ENCODE measurements around the gene GRIK4.

GRIK4 gene

DNA sequence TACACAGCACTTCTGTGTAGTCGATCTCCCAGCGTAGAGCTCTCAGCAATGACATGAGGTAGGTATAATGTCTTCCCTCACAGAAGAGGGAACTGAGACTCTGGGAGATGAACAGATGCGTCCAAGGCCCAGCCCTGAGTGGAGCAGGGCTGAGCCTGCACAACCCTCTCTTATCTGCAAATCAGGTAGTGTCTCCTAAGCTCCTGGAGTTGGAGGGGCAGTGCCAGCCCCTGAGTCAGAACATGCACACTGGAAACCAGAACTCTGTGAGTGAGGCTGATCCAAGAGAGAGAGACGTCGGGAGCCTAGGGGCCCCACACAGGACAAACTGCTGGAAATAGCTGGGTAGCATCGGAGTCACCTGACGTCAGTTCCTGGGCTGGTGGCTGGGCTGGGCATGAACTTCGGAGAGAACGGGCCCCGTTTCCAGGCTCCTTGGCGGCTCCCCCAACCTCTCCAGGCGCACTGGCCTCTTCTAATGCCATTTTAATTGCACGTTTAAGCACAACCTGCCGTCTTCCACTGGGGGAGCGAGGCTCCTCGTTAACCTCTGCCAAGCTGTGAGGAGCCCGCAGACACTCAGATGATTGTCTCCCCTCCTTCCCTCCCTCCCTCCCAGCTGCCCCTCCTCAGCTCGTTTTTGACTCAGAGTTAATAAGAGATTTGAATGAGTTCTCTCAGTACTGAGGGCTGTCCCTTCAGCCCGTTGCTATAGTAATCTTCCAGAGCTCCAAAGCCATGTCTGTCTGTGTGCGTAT is 321.1 kb downstream of the GRIK4 start:
- H3K9me3 ChIP-seq (ENCODE audit: low read length) = no peaks in the 10 kb centered on the region
- H3K27ac ChIP-seq (ENCODE audit: low read depth, low read length) = no peak overlapping the region
- H3K4me3 ChIP-seq (ENCODE audit: low read depth in 1 of 2, low read length in 2 of 2) = no peak overlapping the region
- H3K4me1 ChIP-seq (ENCODE audit: insufficient read depth, low read length) = no peaks in the 10 kb centered on the region
- peaks cover 0 to 3% of the 10 kb centered on the region in 2 donors for H3K27me3 ChIP-seq (ENCODE audit: control insufficient read depth in 1 of 2, insufficient read depth in 2 of 2, low read length in 2 of 2)
- H3K36me3 ChIP-seq (ENCODE audit: insufficient read depth, low read length) = no peaks in the 10 kb centered on the region
- H3K9ac ChIP-seq (ENCODE audit: low read length) = no peak overlapping the region

DNA sequence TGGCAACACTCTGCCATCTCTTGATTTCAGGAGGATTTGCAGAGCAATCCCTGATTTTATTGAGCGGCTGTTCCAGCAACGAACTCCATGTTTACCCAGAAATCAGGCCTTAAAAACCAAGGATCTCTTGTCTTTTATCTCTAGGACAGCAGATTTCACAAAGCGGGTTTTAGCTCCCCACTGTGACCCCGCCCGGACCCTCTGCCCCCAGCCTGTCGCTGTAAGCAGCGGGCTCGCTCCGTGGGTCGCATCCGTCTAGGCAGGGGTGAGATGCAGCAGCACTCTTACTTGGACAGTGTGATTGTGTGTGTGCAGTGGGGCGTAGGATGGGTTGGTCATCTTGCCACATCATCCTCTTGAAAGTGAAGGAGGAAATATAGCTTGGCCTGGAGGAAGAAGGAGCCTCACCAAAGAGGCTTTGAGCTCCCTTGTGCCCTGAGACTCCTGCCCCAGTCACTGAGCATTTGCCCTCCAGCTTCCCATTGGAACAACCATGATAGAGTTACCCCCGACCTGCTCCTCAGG is 323.2 kb downstream of the GRIK4 start:
- Histone ChIP-seq H3K9me3 (ENCODE audit: low read length) (no peaks in the 10 kb centered on the region), H3K27me3 (ENCODE audit: control insufficient read depth in 1 of 2, insufficient read depth in 2 of 2, low read length in 2 of 2) (no peaks in the 10 kb centered on the region), H3K27ac (ENCODE audit: low read depth, low read length) (no peak overlapping the region), H3K4me1 (ENCODE audit: insufficient read depth, low read length) (no peaks in the 10 kb centered on the region), H3K4me3 (ENCODE audit: low read depth in 1 of 2, low read length in 2 of 2) (no peak overlapping the region), H3K36me3 (ENCODE audit: insufficient read depth, low read length) (no peaks in the 10 kb centered on the region), H3K9ac (ENCODE audit: low read length) (no peak overlapping the region)

- H3K27me3 ChIP-seq (ENCODE audit: control insufficient read depth in 1 of 2, insufficient read depth in 2 of 2, low read length in 2 of 2) = no peaks in the 10 kb centered on the region
- no peaks in the 10 kb centered on the region for H3K9me3 ChIP-seq (ENCODE audit: low read length)
- H3K4me3 ChIP-seq (ENCODE audit: low read depth in 1 of 2, low read length in 2 of 2) = no peak overlapping the region
- no peaks in the 10 kb centered on the region for H3K36me3 ChIP-seq (ENCODE audit: insufficient read depth, low read length)
- H3K27ac ChIP-seq (ENCODE audit: low read depth, low read length) = no peak overlapping the region
- no peak overlapping the region for H3K9ac ChIP-seq (ENCODE audit: low read length)
- H3K4me1 ChIP-seq (ENCODE audit: insufficient read depth, low read length) = no peaks in the 10 kb centered on the region
These were observed 324.2 kb downstream of the GRIK4 start for GRCh38 chr11:120835601-120836228.

DNA sequence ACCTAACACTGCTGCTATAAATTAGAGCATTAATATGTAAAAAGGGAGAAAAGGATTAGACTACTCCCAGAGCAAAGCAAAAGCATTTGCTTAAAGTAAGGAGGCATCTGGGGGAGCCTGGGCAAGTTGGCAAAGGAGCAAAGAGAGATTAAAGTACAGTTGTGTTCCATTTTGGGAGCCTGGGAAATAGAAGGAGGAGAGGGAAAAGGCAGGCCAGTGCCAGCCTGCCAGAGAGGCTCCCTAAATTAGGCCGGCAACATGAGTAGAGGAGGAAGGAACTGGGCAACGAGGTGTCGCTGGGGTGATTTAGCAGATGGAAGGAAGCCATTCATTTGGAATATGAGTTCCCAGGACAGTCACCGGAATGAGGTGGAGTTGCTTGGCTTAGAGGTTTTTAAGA is 326.1 kb downstream of the GRIK4 start:
- no peaks in the 10 kb centered on the region for H3K27me3 ChIP-seq (ENCODE audit: control insufficient read depth in 1 of 2, insufficient read depth in 2 of 2, low read length in 2 of 2)
- H3K27ac ChIP-seq (ENCODE audit: low read depth, low read length) = no peak overlapping the region
- H3K4me1 ChIP-seq (ENCODE audit: insufficient read depth, low read length) = no peaks in the 10 kb centered on the region
- no peak overlapping the region for H3K4me3 ChIP-seq (ENCODE audit: low read depth in 1 of 2, low read length in 2 of 2)
- H3K36me3 ChIP-seq (ENCODE audit: insufficient read depth, low read length) = no peaks in the 10 kb centered on the region
- no peaks in the 10 kb centered on the region for H3K9me3 ChIP-seq (ENCODE audit: low read length)
- no peak overlapping the region for H3K9ac ChIP-seq (ENCODE audit: low read length)

DNA sequence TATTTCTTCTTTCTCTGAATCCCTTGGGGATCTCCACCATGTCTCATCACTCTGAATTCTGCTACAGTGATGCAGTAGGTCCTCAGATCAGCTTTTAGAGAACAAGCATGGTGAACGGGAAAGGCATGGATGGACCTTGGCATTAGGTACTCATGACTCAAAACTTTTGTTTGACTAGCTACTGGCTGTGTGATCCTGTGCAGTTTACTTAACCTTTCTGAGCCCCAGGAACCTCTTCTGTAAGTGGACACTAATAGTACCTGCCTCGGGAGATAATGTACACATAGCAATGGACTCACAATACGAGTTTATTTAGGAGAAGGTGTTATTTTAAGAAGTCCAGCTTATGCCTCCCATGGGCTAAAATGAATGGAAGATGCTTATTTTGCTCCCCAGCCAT is 327.7 kb downstream of the GRIK4 start:
- Histone ChIP-seq H3K36me3 (ENCODE audit: insufficient read depth, low read length) (no peaks in the 10 kb centered on the region), H3K27me3 (ENCODE audit: control insufficient read depth in 1 of 2, insufficient read depth in 2 of 2, low read length in 2 of 2) (no peaks in the 10 kb centered on the region)

GRCh38 chr11:120839846-120840402 is 328.4 kb downstream of the GRIK4 start:
- Histone ChIP-seq H3K27me3 (ENCODE audit: control insufficient read depth in 1 of 2, insufficient read depth in 2 of 2, low read length in 2 of 2) (no peaks in the 10 kb centered on the region), H3K9me3 (ENCODE audit: low read length) (no peaks in the 10 kb centered on the region), H3K4me1 (ENCODE audit: insufficient read depth, low read length) (no peaks in the 10 kb centered on the region), H3K27ac (ENCODE audit: low read depth, low read length) (no peak overlapping the region), H3K36me3 (ENCODE audit: insufficient read depth, low read length) (no peaks in the 10 kb centered on the region), H3K4me3 (ENCODE audit: low read depth in 1 of 2, low read length in 2 of 2) (no peak overlapping the region), H3K9ac (ENCODE audit: low read length) (no peak overlapping the region)

More for the DNA sequence above, 327.7 kb downstream of the GRIK4 start:
- Histone ChIP-seq H3K9me3 (ENCODE audit: low read length) (no peaks in the 10 kb centered on the region), H3K4me3 (ENCODE audit: low read depth in 1 of 2, low read length in 2 of 2) (no peak overlapping the region), H3K27ac (ENCODE audit: low read depth, low read length) (no peak overlapping the region), H3K4me1 (ENCODE audit: insufficient read depth, low read length) (no peaks in the 10 kb centered on the region), H3K9ac (ENCODE audit: low read length) (no peak overlapping the region)

GRCh38 chr11:120840661-120841060 is 329.1 kb downstream of the GRIK4 start:
- Histone ChIP-seq H3K27ac (ENCODE audit: low read depth, low read length) (no peak overlapping the region), H3K27me3 (ENCODE audit: control insufficient read depth in 1 of 2, insufficient read depth in 2 of 2, low read length in 2 of 2) (no peaks in the 10 kb centered on the region), H3K36me3 (ENCODE audit: insufficient read depth, low read length) (no peaks in the 10 kb centered on the region), H3K9me3 (ENCODE audit: low read length) (no peaks in the 10 kb centered on the region), H3K4me1 (ENCODE audit: insufficient read depth, low read length) (no peaks in the 10 kb centered on the region), H3K4me3 (ENCODE audit: low read depth in 1 of 2, low read length in 2 of 2) (no peak overlapping the region), H3K9ac (ENCODE audit: low read length) (no peak overlapping the region)

DNA sequence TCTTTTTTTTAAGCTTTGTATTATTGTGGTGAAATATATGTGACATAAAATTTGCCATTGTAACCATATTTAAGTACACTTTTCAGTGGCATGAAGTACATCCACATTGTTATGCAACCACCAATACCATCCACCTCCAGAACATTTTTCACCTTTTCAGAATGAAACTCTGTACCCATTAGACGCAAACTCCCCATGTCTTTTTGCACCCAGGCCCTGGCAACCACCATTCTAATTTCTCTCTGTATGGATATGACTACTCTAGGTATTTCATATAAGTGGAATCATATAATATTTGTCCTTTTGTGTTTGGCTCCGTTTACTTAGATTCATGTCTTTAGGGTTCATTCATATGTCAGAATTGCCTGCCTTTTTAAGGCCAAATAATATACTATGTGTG is 329.5 kb downstream of the GRIK4 start:
- Histone ChIP-seq H3K4me3 (ENCODE audit: low read depth in 1 of 2, low read length in 2 of 2) (no peak overlapping the region), H3K4me1 (ENCODE audit: insufficient read depth, low read length) (no peaks in the 10 kb centered on the region), H3K9ac (ENCODE audit: low read length) (no peak overlapping the region), H3K9me3 (ENCODE audit: low read length) (no peaks in the 10 kb centered on the region), H3K36me3 (ENCODE audit: insufficient read depth, low read length) (no peaks in the 10 kb centered on the region), H3K27me3 (ENCODE audit: control insufficient read depth in 1 of 2, insufficient read depth in 2 of 2, low read length in 2 of 2) (no peaks in the 10 kb centered on the region), H3K27ac (ENCODE audit: low read depth, low read length) (no peak overlapping the region)

GRCh38 chr11:120842195-120842594 is 330.6 kb downstream of the GRIK4 start:
- H3K4me3 ChIP-seq (ENCODE audit: low read depth in 1 of 2, low read length in 2 of 2) = no peak overlapping the region
- no peak overlapping the region for H3K27ac ChIP-seq (ENCODE audit: low read depth, low read length)
- no peak overlapping the region for H3K9ac ChIP-seq (ENCODE audit: low read length)
- H3K4me1 ChIP-seq (ENCODE audit: insufficient read depth, low read length) = no peaks in the 10 kb centered on the region
- no peaks in the 10 kb centered on the region for H3K36me3 ChIP-seq (ENCODE audit: insufficient read depth, low read length)
- no peaks in the 10 kb centered on the region for H3K27me3 ChIP-seq (ENCODE audit: control insufficient read depth in 1 of 2, insufficient read depth in 2 of 2, low read length in 2 of 2)
- no peaks in the 10 kb centered on the region for H3K9me3 ChIP-seq (ENCODE audit: low read length)

DNA sequence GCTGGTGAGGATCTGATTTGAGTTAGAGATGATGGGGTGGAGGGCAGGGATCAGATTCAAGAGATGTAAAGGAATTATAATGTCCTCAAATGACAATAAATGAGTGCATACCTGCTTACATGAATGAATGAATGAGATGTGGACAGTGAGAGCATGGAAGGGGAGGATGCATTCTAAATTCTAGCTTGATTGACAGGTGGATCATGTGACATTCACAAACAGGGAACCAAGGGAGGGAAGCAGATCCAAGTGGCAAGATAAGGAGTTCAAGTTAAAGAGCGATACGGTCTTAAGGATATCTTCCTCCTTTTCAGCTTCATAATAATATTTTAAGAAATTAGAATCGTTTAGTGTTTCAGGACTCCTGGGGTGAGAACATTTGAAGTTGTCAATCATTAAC is 341.9 kb downstream of the GRIK4 start:
- H3K27ac ChIP-seq (ENCODE audit: low read depth, low read length) = no peak overlapping the region
- H3K36me3 ChIP-seq (ENCODE audit: insufficient read depth, low read length) = no peaks in the 10 kb centered on the region
- H3K27me3 ChIP-seq (ENCODE audit: control insufficient read depth in 1 of 2, insufficient read depth in 2 of 2, low read length in 2 of 2) = no peaks in the 10 kb centered on the region
- no peak overlapping the region for H3K4me3 ChIP-seq (ENCODE audit: low read depth in 1 of 2, low read length in 2 of 2)
- H3K9ac ChIP-seq (ENCODE audit: low read length) = no peak overlapping the region
- no peaks in the 10 kb centered on the region for H3K4me1 ChIP-seq (ENCODE audit: insufficient read depth, low read length)
- H3K9me3 ChIP-seq (ENCODE audit: low read length) = no peaks in the 10 kb centered on the region

DNA sequence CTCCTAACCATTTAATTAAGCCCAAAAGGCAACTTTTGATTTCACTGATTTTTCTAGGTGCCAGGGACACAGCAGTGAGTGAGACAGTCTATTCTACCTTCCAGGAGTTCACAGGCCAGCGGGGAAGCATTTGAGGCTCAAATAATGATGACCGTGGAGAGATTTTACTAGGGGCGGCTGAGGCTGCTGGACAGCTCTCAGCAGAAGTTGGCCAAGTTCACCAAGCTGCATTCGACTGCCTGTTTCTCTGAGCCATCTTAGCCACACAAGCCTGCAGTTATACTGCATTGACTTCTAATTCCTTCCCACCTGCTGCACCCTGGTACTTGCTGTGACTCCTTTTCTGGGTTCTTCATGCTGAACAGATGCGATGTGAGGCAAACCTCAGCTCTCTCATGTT is 343.4 kb downstream of the GRIK4 start:
- Histone ChIP-seq H3K27me3 (ENCODE audit: control insufficient read depth in 1 of 2, insufficient read depth in 2 of 2, low read length in 2 of 2) (no peaks in the 10 kb centered on the region), H3K4me1 (ENCODE audit: insufficient read depth, low read length) (no peaks in the 10 kb centered on the region), H3K9ac (ENCODE audit: low read length) (no peak overlapping the region), H3K27ac (ENCODE audit: low read depth, low read length) (no peak overlapping the region), H3K9me3 (ENCODE audit: low read length) (no peaks in the 10 kb centered on the region), H3K4me3 (ENCODE audit: low read depth in 1 of 2, low read length in 2 of 2) (no peak overlapping the region), H3K36me3 (ENCODE audit: insufficient read depth, low read length) (no peaks in the 10 kb centered on the region)
